Astrocyte of the hippocampus (primary cell): Measurements from ENCODE around the gene NEDD4.
"Not testable (repeated sequence)": the region's sequence is repeated elsewhere in the genome, so short reads cannot be mapped to it uniquely, and the experiment has no call there.

ENCODE experiments used
- DNase-seq: peaks from one replicate; pipeline ENCODE4 v3.0.0; 2011; ENCODE audit warnings: low read depth, low spot score

Gene NEDD4

GRCh38 chr15:55993111-55993803 lies at the start of gene NEDD4:
NEDD4 (minus strand) TSS chr15:55993612; CDS start chr15:55993555, 57 bp downstream.
- peak; percentile 95 for DNase-seq

- DNase-seq: no peak
Measured at GRCh38 chr15:56042498-56042897, 49.1 kb upstream of the NEDD4 start.

- no peak for DNase-seq
Measured at GRCh38 chr15:56042031-56042430, 48.6 kb upstream of the NEDD4 start.

GRCh38 chr15:56040081-56041035 lies 46.9 kb upstream of the NEDD4 start:
- DNase-seq: peak; percentile 95

GRCh38 chr15:56038707-56039106 lies 45.3 kb upstream of the NEDD4 start:
- DNase-seq: no peak

GRCh38 chr15:56038015-56038414 lies 44.6 kb upstream of the NEDD4 start:
- no peak for DNase-seq

GRCh38 chr15:56036546-56037067 lies 43.2 kb upstream of the NEDD4 start:
- DNase-seq: no peak

GRCh38 chr15:56035166-56035565 lies 41.8 kb upstream of the NEDD4 start:
- DNase-seq: no peak

- no peak for DNase-seq
Measured at GRCh38 chr15:56034514-56034913, 41.1 kb upstream of the NEDD4 start.

- DNase-seq: no peak
Measured at GRCh38 chr15:56032373-56032772, 39.0 kb upstream of the NEDD4 start.

GRCh38 chr15:56031836-56032235 lies 38.4 kb upstream of the NEDD4 start:
- DNase-seq: no peak

GRCh38 chr15:56031402-56031801 lies 38.0 kb upstream of the NEDD4 start:
- no peak for DNase-seq

- no peak for DNase-seq
Measured at GRCh38 chr15:56028430-56028829, 35.0 kb upstream of the NEDD4 start.

GRCh38 chr15:56023160-56023559 lies 29.7 kb upstream of the NEDD4 start:
- not testable (repeated sequence) for DNase-seq

GRCh38 chr15:56019819-56020486 lies 26.5 kb upstream of the NEDD4 start:
- no peak for DNase-seq

GRCh38 chr15:56019060-56019793 lies 25.8 kb upstream of the NEDD4 start:
- no peak for DNase-seq

- no peak for DNase-seq
Measured at GRCh38 chr15:56017920-56018319, 24.5 kb upstream of the NEDD4 start.

- no peak for DNase-seq
Measured at GRCh38 chr15:56017511-56017910, 24.1 kb upstream of the NEDD4 start.

GRCh38 chr15:56016281-56016680 lies 22.9 kb upstream of the NEDD4 start:
- no peak for DNase-seq

- DNase-seq: no peak
Measured at GRCh38 chr15:56014677-56015076, 21.3 kb upstream of the NEDD4 start.

GRCh38 chr15:56007053-56007452 lies 13.6 kb upstream of the NEDD4 start:
- DNase-seq: peak; percentile 48
